K562 (cell line): ENCODE measurements around the gene ESR2. TPM values are rescaled to one million over a fixed set of nuclear protein-coding genes. Genes with fewer than 3 reads are reported as not detected.

ENCODE experiments used
- ATF4 ChIP-seq: fragments of 450-650 bp; formaldehyde crosslinking; IDR thresholded peaks from 2 replicates; pipeline ENCODE4 v1.4.0; 2022; ENCODE audit warnings: mild to moderate bottlenecking, moderate library complexity
- CREB3L1 ChIP-seq: fragments of 450-650 bp; IDR thresholded peaks from 2 replicates; pipeline ENCODE4 v1.6.1; 2014; ENCODE audit warnings: low read depth, mild to moderate bottlenecking, moderate library complexity, borderline replicate concordance
- CREM ChIP-seq: IDR thresholded peaks from 2 replicates; pipeline ENCODE4 v1.6.1; 2014; ENCODE audit warnings: antibody characterized with exemption, low read depth
- GATAD2A ChIP-seq: fragments of 450-650 bp; IDR thresholded peaks from 2 replicates; pipeline ENCODE4 v1.6.1; 2017
- NR2C1 ChIP-seq, 2 experiments: fragments of 450-650 bp; IDR thresholded peaks; 2 replicates each; pipeline ENCODE4 v1.6.1; 2017; ENCODE audit warnings: mild to moderate bottlenecking in 2 of 2, antibody characterized with exemption in 1 of 2, inconsistent platforms in 1 of 2, missing compliant biosample characterization in 1 of 2, missing genetic modification characterization in 1 of 2
- POLR2AphosphoS5 ChIP-seq: IDR thresholded peaks from 2 replicates; pipeline ENCODE4 v1.6.1; 2011; ENCODE audit warnings: mild to moderate bottlenecking, low read depth, low read length, moderate library complexity; ENCODE audit not compliant: control insufficient read depth, insufficient read depth
- RFX5 ChIP-seq: IDR thresholded peaks from 2 replicates; pipeline ENCODE4 v1.6.1; 2011; ENCODE audit warnings: low read depth, mild to moderate bottlenecking, improper control_type of control experiment, low read length
- SMAD1 ChIP-seq: fragments of 150-350 bp; IDR thresholded peaks from 2 replicates; pipeline ENCODE4 v1.6.1; 2014; ENCODE audit warnings: low read length, low read depth; ENCODE audit not compliant: partially characterized antibody
- SMAD2 ChIP-seq: fragments of 150-350 bp; IDR thresholded peaks from 2 replicates; pipeline ENCODE4 v1.6.1; 2014; ENCODE audit warnings: low read depth, mild to moderate bottlenecking, low read length
- THRAP3 ChIP-seq: fragments of 450-650 bp; IDR thresholded peaks from 2 replicates; pipeline ENCODE4 v1.6.1; 2016; ENCODE audit warnings: mild to moderate bottlenecking, inconsistent platforms, borderline replicate concordance
- WHSC1 ChIP-seq: IDR thresholded peaks from one replicate; pipeline ENCODE4 v1.6.1; 2012; ENCODE audit warnings: low read length, control low read depth, inconsistent platforms
- ZBTB40 ChIP-seq, 2 experiments: fragments of 450-650 bp in 1 of 2; sonication (generic) in 1 of 2; formaldehyde crosslinking in 1 of 2; IDR thresholded peaks; 2 replicates each; pipeline versions ENCODE4 v1.7.1 to v1.9.0; 2016 to 2022; ENCODE audit warnings: inconsistent platforms in 1 of 2, mild to moderate bottlenecking in 1 of 2, missing genetic modification reagents in 1 of 2
- ZKSCAN3 ChIP-seq: fragments of 250-450 bp; sonication (Bioruptor Pico); IDR thresholded peaks from 2 replicates; pipeline ENCODE4 v1.4.0; 2020
- ZSCAN29 ChIP-seq: fragments of 450-650 bp; IDR thresholded peaks from 2 replicates; pipeline ENCODE4 v1.6.1; 2017
- ZZZ3 ChIP-seq: fragments of 450-650 bp; IDR thresholded peaks from 2 replicates; pipeline ENCODE4 v1.6.1; 2016; ENCODE audit warnings: antibody characterized with exemption, mild to moderate bottlenecking, moderate library complexity
- polyA plus RNA-seq, 8 experiments: library from polyadenylated mRNA; depleted of rRNA in 4 of 8; stranded (reverse) in 5 of 8; unstranded in 3 of 8; fragments of >200 nt; fragmentation: Nextera tagmentation in 2 of 8; fragmentation: Illumina TruSeq in 1 of 8; extraction: Ambion mirVana in 2 of 8; extraction: Trizol in 1 of 8; gene quantifications; 2 replicates each; pipeline versions ENCODE4 v1.2.1 to v1.2.3, GENCODE V29; 2011 to 2014; ENCODE audit warnings: inconsistent platforms in 1 of 8, missing spikeins in 1 of 8
- total RNA-seq, 7 experiments: library from RNA; depleted of rRNA in 6 of 7; stranded (reverse); fragments of >200 nt in 6 of 7; fragmentation: Illumina TruSeq in 2 of 7; extraction: Trizol in 2 of 7; gene quantifications; 2 replicates each; pipeline versions ENCODE4 v1.2.1 to v1.2.3, GENCODE V29; 2011 to 2021; ENCODE audit warnings: low replicate concordance in 1 of 7

The ESR2 gene
- total and polyA plus RNA-seq, 9 of the 15 experiments (the other 6 are each of a cell fraction or from before 2014, with no cell fraction given), result 0.07 to 3.8 (median 2.0) TPM

GRCh38 chr14:64338616-64339316 lies 44.6 kb upstream of the ESR2 start (continued):
- no peak for TF ChIP-seq NR2C1 (IDR thresholded peaks at IDR 0.05)
- no peak for TF ChIP-seq NR2C1 (tag; IDR thresholded peaks at IDR 0.05)
- TF ChIP-seq POLR2AphosphoS5, result peak; percentile 62; the same call in 1 of the 2 replicates
- TF ChIP-seq WHSC1, result no peak
- TF ChIP-seq ZZZ3, result no peak
- peak; percentile 86 for TF ChIP-seq ZBTB40 (IDR thresholded peaks at IDR 0.05)
- no peak for TF ChIP-seq ZBTB40 (CRISPR knock-in tag; IDR thresholded peaks at IDR 0.05)
- TF ChIP-seq GATAD2A, result no peak
- no peak for TF ChIP-seq ZKSCAN3 (CRISPR knock-in tag)
- no peak for TF ChIP-seq THRAP3
- TF ChIP-seq SMAD2, result no peak
- no peak for TF ChIP-seq SMAD1
- 0 out of 2 replicates have a peak, but pooled peaks have one; percentile 13 for TF ChIP-seq CREB3L1
- no peak for TF ChIP-seq ZSCAN29
- no peak for TF ChIP-seq ATF4 (CRISPR knock-in tag)
- TF ChIP-seq RFX5, result no peak
- peak; percentile 77 for TF ChIP-seq CREM
